Cardiac septum (tissue), 1 donor: ENCODE results near the gene ACADS. TPM values are rescaled to one million over a fixed set of nuclear protein-coding genes. Genes with fewer than 3 reads are reported as not detected.

ENCODE experiments used
- DNase-seq: peaks from one replicate; pipeline ENCODE4 v3.0.0-alpha.2; 2020; ENCODE audit warnings: low spot score
- intact Hi-C: fragments of 100-400 bp; cut with DNase I; formaldehyde crosslinking; loops from one replicate; pipeline ENCODE4 v1.14.0; 2022
- long read RNA-seq: library from polyadenylated mRNA; unstranded; transcript quantifications from one replicate; pipeline ENCODE4 v2.0.0, GENCODE V29; 2021
- total RNA-seq: library from RNA; stranded (reverse); fragmentation: NEBNext Ultra II Directional; extraction: Animal tissue kit (Norgen Biotek cat#: 25700); gene quantifications from one replicate; pipeline ENCODE4 v1.2.1, GENCODE V29; 2021
- donor health status: DM: no; HTN: no; CAD: no.

The ACADS gene, protein sequence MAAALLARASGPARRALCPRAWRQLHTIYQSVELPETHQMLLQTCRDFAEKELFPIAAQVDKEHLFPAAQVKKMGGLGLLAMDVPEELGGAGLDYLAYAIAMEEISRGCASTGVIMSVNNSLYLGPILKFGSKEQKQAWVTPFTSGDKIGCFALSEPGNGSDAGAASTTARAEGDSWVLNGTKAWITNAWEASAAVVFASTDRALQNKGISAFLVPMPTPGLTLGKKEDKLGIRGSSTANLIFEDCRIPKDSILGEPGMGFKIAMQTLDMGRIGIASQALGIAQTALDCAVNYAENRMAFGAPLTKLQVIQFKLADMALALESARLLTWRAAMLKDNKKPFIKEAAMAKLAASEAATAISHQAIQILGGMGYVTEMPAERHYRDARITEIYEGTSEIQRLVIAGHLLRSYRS
- 58.4 TPM for total RNA-seq
- long read RNA-seq, transcript ACADS-201 (10 exons, 1,950 nt): major isoform, 218 of 257 reads
- long read RNA-seq, partial matches to known transcripts: 19 of 257 reads
- long read RNA-seq, other reads (novel, unspliced or antisense): 18 of 257 reads

DNA sequence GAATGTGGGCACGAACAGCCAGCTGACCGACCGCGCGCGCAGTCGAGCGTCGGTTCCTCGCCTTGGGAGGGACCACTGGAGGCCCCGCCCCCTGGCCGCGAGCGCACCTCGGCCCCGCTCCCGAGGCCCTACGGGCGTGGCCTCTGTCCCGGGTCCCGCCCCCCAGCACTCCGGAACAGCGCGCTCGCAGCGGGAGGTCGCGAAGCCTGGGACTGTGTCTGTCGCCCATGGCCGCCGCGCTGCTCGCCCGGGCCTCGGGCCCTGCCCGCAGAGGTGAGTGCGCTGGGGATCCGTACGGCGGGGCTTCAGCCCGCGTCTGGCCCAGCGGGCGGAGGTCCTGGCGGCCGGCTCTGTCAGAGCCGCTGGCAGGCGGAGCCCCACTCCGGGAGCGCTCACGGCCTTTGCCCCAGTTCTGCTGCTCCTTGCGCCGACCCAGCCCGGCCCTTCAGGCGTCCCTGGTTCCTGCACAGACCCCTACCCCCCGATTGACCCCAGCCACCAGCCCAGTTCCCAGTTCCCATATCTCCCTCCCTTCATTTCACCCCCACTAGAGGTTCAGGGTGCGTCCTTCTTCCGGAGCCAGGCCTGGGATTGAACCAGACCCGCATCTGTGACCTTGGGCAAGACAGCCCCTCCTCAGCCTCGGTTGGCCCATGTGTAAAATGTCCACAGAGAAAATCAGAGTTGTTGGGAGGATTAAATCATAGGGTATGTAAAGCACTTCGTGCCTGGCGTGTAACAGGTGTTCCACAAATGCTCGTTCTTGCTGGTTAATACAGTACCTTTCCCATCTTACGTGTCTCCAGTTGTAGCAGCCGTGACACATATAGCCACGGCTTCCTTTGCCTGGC lies at the start of gene ACADS:
TSS of gene ACADS (plus strand) at position 168 of the 851 bp plus-strand sequence. CDS start at position 228, 60 bp downstream.
- DNase-seq: peak; percentile 96
- intact Hi-C loops: loop anchor here (5.0 kb wide), 1 partner anchor 181 kb away; no protein-coding TSS in a partner anchor

DNA sequence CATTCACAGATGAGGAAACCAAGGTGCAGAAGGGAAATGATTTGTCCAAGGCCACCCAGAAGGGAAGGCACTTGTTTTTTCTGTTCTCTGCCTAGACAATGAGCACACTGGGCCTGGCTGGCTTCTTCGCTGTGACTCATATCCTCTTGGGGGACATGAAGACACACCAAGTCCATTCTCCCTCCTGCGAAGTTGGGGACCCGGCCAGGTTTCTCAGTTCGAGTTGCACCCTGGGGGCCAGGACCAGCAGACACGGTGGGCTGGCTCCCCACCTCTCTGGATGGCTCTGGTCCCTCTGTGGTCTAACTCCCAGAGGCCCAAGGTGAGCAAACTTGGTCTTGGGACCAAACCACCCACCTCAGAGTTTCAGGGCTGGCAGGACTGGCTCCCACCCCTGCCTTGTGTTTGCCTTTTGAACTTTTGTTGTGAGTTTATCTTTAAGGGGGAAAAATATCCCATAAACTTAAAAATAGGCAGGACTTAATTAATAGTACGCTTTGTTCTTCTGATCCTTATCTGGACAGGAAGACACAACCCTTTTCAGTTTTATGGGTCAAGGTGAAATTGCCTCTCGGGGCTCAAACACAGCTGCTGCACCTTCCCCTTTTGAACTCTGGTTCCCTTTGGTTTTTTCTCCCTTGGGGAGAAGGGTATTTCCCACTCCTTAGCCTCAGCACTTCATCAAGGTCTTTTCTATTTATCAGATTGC lies 47.7 kb upstream of the ACADS start:
- peak; percentile 78 for DNase-seq
- intact Hi-C loops: no loop called here

DNA sequence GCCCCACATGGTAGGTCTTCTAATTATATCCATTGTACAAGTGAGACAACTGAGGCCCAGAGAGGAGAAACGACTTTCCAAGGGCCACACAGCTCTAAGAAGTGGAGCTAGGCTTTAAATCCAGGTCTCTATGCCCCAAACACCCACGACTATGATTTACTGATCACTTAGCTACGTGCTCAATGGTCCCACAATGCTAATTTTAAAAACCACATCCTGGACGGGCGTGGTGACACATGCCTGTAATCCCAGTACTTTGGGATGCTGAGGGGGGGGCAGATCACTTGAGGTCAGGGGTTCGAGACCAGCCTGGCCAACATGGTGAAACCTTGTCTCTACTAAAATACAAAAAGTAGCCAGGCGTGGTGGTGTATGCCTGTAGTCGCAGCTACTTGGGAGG lies 47.1 kb upstream of the ACADS start:
- DNase-seq: no peak
- intact Hi-C loops: no loop called here

DNA sequence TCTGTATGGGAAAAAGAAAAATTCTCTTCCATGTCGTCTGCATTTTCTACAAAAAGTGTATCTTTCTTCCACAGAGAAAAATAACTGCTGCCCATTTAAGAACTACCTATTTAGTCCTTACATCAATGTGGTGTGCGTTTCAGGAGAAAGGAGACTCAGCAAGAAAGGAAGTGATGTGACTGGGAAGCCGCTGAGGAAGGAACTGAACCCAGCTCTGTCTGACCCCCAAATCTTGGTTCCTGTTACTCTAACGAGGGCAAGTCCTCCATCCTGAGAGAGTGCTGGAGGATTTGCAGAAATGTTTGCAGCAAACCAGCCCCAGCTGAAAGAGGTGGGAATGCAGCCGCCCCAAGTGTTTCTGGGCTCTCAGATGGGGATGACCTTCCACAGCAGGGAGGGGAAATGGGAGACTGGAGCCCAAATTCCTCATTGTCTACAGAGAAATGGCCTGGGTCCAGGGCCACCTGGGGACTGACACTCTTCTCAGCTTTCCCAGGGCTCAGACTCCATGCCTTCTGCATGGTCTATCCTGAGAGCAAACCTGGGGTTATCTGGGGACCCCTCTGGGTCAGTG lies 45.4 kb upstream of the ACADS start:
- intact Hi-C loops: no loop called here
- no peak for DNase-seq

DNA sequence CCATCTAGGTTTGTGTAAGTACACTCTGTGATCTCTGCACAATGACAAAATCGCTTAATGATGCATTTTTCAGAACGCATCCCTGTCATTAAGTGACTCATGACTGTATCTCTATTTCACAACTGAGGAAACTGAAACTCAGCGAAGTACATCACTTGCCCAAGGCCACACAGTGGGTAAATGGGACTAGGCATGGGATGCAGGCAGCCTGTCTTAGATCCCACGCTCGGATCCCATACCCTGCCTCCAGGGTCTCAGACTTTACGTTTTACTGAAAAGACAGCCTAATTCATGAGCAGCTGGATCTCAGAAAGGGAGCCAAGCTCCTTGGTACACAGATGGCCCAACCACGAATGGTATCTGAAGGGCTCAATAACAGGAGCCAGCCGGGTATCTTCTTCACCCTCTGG lies 41.1 kb upstream of the ACADS start:
- DNase-seq: no peak
- intact Hi-C loops: no loop called here

DNA sequence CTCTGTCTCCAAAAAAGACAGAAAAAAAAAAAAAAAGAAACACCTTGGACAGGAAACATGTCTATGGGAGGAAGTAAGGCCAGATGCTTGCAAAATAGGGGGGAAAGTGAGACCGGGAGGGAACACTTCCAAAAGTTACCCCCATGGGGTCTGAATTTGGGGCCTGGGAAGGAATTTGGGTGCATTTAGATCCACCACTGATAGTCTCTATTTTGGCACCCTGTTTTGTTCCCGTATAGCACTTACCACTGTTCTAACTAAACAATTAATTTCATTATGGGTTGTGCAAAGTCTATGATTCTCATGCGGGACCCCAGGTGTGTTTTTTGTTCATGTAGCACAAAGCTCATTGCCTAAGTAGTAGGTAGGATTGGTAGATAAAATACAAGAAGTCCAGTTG lies 40.1 kb upstream of the ACADS start:
- intact Hi-C loops: no loop called here
- DNase-seq: no peak

DNA sequence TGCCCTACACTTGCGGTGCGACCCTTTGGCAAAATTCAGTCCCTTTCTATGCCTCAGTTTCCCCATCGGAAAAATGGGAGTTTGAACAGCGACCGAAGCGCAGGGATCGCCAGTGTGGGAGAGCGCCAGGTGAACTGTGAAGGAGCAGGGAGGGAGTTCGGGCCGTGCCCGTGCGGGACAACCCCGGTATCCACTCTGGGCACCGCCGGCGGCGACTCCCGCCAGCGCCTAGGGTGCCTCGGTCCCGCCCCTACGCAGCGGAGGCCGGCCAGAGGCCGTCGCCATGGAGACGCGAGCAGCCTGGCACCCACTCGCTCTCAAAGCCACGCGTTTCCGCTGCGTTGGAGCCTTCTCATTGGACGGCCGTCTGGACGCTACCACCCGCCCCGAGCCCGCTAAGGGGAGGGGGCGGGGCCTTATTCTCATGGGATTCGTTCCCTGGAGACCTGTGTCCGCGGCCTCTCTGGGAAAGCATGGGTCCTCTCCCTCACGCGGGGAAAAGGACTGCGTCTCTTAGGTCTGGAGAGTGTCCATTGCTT lies 39.4 kb upstream of the ACADS start:
- intact Hi-C loops: loop anchor here (2.0 kb wide), 2 partner anchors 25 to 37 kb away; partner anchors contain the start of gene UNC119B
- peak; percentile 99 for DNase-seq

DNA sequence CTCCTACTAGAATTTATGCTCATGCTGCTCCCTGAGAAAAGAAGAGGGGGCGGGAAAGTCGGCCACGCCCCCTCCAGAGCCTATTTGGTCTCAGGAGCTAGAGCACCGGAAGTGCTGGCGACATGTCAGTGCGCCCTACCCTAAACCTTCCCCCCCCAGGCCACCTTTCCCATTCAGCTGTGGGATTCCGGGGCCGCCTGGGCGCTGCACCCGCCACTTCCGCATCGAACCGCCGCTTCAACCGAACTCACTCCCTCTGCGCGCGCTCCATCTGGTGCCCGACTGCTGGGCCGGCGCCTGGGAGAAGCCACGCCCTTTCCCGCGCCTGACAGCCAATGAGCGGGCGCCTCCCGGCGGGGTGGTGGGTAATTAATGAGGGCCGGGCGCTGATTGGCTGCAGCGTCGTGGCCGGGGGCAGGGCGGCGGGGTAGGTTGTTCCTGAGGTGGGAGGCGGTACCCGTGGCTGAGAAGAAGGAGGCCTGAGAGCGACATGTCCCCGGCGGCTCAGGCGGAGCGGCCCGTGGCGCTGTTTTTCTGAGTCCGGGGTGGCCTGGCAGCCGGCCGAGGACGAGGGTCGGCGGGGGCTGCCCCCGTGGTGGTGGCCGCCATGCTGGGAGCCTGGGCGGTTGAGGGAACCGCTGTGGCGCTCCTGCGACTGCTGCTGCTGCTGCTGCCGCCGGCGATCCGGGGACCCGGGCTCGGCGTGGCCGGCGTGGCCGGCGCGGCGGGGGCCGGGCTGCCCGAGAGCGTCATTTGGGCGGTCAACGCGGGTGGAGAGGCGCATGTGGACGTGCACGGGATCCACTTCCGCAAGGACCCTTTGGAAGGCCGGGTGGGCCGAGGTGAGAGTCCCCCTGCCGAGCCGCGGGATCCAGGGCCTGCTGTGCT lies 38.7 kb upstream of the ACADS start, which contains the start of gene MLEC:
TSS of gene MLEC (plus strand) at position 460 of the 888 bp plus-strand sequence. CDS start at position 608, 148 bp downstream.
- DNase-seq: peak; percentile 99
- intact Hi-C loops: loop anchor here (2.0 kb wide), 2 partner anchors 24 to 38 kb away; partner anchors contain the start of gene UNC119B

DNA sequence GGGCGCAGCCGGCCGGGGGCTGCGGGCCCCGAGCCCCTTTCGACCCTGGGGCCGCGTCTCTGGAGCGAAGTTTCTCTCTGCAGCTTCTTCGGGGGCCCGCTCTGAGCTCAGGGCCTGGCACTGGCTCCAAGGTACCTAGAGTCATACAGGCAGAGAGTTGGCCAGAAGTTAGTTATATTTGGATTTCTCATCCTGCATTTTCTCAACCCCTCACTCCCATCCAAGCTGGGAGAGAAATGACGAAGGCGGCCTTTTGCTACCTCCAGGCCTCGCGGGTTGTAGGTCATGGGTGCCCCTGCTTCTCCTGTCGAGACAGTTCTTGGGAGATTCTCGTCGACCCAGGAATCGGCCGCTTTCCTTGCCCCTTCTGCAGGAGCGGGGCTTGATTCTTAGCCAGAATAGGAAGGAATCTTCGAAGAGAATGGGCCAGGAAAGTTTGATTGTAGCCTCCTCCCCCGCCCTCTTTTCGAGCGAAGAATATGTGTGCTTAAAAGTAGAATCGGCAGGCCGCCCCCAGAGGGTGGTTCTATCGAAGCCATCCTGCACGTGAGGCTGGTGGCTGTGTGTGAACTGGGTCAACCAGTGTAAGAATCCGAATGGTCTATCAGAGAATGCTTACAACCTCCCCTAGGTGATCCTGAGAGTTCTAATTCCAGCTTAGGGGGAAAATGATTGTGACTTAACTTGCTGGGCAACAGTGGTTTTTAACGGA lies 37.9 kb upstream of the ACADS start:
- intact Hi-C loops: loop anchor here (2.0 kb wide), 2 partner anchors 23 to 39 kb away; partner anchors contain the start of gene UNC119B
- DNase-seq: no peak

DNA sequence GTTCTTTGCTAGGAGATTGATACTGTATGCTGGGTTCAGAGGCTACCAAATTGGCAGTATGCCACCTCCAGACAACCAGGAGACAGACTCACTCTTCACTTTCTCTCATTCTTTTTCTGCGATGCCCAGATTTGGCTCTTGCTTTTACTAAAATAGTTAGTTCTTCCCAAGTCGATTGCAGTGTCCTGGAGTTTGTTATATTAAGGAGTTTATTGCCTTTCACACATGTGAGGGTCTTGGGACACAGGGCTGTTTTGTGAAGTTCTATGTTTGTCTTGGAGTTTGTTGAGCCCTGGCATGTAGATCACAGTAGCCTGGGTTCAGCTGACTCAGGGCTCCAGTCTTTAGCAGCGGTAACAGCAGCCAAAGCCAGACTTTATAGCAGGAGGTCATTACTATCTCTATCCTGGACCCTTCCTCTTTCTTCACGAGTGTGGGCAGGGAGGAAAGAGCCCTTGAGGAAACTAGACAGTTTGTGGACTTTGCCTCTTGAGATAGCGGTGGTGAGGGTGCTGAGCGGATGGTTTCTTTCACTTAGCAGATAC lies 37.0 kb upstream of the ACADS start:
- intact Hi-C loops: no loop called here
- DNase-seq: no peak

DNA sequence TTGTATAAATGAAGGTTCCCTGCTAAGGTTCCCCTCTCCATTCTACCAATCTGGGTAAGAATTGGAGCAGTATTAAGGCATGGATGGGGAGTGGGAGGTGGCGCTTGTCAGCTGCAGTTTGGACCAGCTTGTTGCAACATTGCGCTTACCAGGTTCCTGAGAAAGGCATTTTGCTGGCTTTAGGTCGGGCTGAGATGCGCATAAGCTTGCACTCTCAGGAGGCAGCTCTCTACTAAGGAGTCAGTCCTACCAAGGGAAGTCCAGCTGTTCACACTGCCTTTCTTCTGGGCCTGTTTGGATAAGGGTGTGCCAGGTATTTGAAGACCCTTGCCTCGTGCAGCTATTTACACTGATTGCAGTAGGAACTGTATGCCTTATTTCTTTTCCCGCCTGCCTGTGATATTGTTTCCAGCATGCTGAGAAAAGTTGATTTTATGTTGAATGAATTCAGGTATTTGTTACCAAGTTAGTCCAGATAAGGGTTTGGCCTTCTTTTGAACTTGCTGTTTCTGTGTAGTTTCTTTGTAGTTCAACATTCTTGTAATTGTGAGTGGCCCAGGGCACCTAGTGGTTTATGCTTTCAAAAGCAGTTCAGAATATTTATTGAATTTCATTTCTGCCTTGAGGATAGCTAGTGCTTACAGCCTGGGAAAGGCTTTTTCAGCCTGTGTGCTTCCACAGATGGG lies 36.1 kb upstream of the ACADS start:
- no peak for DNase-seq
- intact Hi-C loops: no loop called here

DNA sequence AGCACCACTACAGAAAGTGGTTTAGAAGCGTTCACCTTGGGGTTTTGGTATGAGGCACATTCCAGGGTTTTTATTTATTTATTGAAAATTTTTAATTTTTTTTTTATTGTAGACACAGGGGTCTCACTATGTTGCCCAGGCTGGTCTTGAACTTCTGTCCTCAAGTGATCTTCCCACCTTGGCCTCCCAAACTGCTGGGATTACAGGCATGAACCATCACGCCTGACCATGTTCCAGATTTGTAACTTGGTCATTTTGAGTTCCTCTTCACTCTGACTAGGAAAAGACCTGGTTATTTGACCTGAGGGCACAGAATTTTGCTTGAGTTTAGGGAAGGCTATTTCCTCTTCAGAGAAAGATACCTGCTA lies 35.6 kb upstream of the ACADS start:
- no peak for DNase-seq
- intact Hi-C loops: no loop called here

DNA sequence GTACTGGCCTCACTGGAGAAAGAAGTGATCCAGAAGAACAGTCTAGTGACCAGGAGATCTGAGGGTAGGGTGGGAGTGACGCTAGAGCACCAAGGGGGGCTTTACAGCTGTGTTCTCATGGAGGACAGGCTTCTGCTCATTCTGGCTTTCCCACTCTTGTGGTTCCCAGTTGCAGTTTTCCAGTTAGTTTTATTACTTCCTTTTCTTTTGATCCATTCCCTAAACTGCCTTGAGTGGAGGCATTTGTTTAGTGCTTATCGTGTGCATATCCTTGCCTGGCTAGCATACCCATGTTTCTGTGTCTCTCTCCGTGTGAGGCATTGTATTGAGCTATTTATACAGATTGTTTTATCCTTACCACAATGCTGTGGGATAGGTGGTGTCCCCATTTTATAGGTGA lies 34.6 kb upstream of the ACADS start:
- no peak for DNase-seq
- intact Hi-C loops: no loop called here

DNA sequence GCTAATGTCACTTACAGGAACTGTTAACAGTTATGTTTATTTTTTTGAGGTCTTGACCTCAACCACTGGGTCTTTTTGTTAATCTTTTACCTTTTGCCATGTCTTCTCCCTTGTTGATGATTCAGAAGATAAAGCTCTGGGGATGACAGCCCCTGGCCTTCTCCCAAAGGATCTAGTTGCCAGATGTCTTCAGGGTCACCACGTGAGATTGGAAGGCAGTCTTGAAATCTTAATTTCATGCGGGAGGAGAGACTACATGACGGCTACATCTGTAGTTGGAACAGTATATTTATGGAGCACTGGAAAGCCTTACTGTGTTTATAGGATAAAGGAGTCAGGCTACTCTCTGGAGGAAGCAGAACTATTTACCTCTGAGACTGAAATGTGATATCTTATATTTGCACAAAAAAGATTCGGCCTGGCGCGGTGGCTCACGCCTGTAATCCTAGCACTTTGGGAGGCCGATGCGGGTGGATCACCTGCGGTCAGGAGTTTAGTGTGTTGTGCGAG lies 33.0 kb upstream of the ACADS start:
- DNase-seq: no peak
- intact Hi-C loops: no loop called here

DNA sequence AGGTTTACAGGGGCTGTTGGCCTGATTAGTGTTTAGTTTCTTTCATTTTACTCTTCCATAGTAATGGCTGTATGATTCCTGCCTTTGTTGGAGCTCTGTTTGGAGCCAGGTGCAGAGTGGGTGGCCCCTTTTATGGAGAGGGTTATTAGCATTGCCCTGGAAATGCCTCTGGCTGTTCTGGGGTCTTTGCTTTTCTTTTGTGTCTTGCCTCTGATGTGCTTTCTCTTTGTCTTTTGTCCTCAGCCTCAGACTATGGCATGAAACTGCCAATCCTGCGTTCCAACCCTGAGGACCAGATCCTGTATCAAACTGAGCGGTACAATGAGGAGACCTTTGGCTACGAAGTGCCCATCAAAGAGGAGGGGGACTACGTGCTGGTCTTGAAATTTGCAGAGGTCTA lies 31.8 kb upstream of the ACADS start:
- intact Hi-C loops: no loop called here
- DNase-seq: no peak

DNA sequence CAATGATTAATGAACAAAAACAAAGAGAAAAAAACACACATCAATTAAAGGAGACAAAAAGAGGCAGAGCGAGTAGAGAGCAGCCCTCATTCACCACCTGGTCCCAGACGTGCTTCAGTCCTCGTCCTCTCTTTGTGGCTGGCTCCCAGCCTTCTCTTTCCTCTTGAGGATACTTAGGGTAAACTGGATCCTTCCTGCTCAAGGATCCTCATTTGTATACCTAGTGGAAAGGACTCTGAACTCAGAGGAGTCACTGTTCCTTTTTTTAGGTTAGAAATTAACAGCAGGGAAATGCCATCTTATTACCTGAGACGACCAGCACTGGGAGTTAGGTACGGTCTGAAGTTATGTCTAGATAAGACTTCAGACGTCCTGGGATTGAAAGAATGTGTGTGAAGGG lies 29.0 kb upstream of the ACADS start:
- DNase-seq: no peak

More for the DNA sequence above, 29.0 kb upstream of the ACADS start:
- intact Hi-C loops: no loop called here
